ENCODE measurements around the gene TM2D3.

DNA sequence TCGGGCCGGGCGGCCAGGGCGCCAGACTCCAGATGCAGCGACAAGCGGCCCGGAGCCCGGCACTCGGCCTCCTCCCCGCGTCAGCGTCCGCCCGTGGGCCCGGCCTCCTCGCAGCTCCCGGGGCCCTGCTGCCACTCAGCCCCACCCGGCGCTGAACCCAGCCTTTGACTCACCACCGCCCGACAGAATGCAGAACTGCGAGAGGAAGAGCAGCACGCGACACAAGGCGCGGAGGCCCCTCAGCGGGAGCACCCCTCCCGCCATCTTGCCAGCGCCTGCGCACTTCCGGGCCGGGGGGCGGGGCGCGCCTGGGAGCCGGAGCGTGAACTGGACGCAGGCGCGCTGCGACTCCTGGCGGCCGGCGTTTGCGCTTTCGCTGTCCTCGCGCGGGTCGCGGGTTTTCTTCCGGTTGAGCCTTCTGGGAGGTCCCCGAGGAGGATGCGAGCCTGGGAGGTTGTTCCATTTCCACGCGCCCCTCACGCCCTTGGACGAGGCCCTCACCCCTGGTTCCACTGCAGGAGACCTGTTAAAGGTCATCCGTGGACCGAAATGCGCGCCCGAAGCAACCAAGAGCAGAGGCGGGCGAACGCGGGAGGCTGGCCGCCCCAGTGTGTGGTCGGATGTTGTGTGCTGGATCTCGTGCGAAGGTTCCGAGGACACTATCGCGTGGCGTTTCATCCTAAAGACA, at the start of gene TM2D3:
- TF ChIP-seq CTCF (IDR thresholded peaks at IDR 0.05) (peak; percentile 80 to 93), POLR2A (IDR thresholded peaks at IDR 0.05) (peak; percentile 39 to 94)
